Gastroesophageal sphincter (tissue), 3 donors: ENCODE data around the gene PPM1H.

Experiments used
- CTCF ChIP-seq, 4 experiments: fragments of 200-600 bp in 2 of 4; fragments of 450-650 bp in 2 of 4; sonication (generic) in 1 of 4; IDR thresholded peaks; one replicate each; pipeline ENCODE4 v1.5.1; 2017 to 2019; ENCODE audit warnings: antibody characterized with exemption in 4 of 4, mild to moderate bottlenecking in 2 of 4, moderate library complexity in 2 of 4
- POLR2A ChIP-seq, 2 donors: fragments of 450-650 bp; IDR thresholded peaks; one replicate each; pipeline ENCODE4 v1.6.1; 2017; ENCODE audit warnings: antibody characterized with exemption in 2 of 2, mild to moderate bottlenecking in 2 of 2, moderate library complexity in 1 of 2

GRCh38 chr12:62959745-62960144 is 24.8 kb upstream of the PPM1H start:
- TF ChIP-seq CTCF (IDR thresholded peaks at IDR 0.05), result no peak
- TF ChIP-seq POLR2A (IDR thresholded peaks at IDR 0.05), result no peak
